HEK293T (cell line): Measurements from ENCODE around the gene LIME1.
A peak's percentile ranks its signal among the peaks of the same experiment; 100 is the strongest.

Experiments used
- BHLHE40 ChIP-seq: fragments of 450-650 bp; IDR thresholded peaks from 2 replicates; pipeline ENCODE4 v1.6.1; 2016; ENCODE audit warnings: mild to moderate bottlenecking, moderate library complexity, borderline replicate concordance
- CTBP1 ChIP-seq: fragments of 450-650 bp; IDR thresholded peaks from 2 replicates; pipeline ENCODE4 v1.6.1; 2016; ENCODE audit warnings: borderline replicate concordance
- FOXA1 ChIP-seq: fragments of 450-650 bp; IDR thresholded peaks from 2 replicates; pipeline ENCODE4 v1.6.1; 2016; ENCODE audit warnings: mild to moderate bottlenecking
- FOXK2 ChIP-seq: fragments of 450-650 bp; IDR thresholded peaks from 2 replicates; pipeline ENCODE4 v1.6.1; 2016; ENCODE audit warnings: mild to moderate bottlenecking
- FOXM1 ChIP-seq: fragments of 450-650 bp; IDR thresholded peaks from 2 replicates; pipeline ENCODE4 v1.6.1; 2017; ENCODE audit warnings: mild to moderate bottlenecking, borderline replicate concordance
- HDGF ChIP-seq: fragments of 450-650 bp; IDR thresholded peaks from 2 replicates; pipeline ENCODE4 v1.6.1; 2017; ENCODE audit warnings: antibody characterized with exemption, borderline replicate concordance
- L3MBTL2 ChIP-seq: fragments of 450-650 bp; conservative IDR thresholded peaks from 2 replicates; pipeline ENCODE4 v1.6.1; 2016; ENCODE audit warnings: mild to moderate bottlenecking
- NFRKB ChIP-seq: fragments of 450-650 bp; IDR thresholded peaks from 2 replicates; pipeline ENCODE4 v1.6.1; 2016; ENCODE audit warnings: mild to moderate bottlenecking, moderate library complexity
- SP1 ChIP-seq: fragments of 450-650 bp; IDR thresholded peaks from 2 replicates; pipeline ENCODE4 v1.6.1; 2017
- SUZ12 ChIP-seq: fragments of 450-650 bp; IDR thresholded peaks from 2 replicates; pipeline ENCODE4 v1.6.1; 2016; ENCODE audit warnings: mild to moderate bottlenecking
- TARDBP ChIP-seq: fragments of 450-650 bp; IDR thresholded peaks from 2 replicates; pipeline ENCODE4 v1.6.1; 2016
- ZNF384 ChIP-seq: fragments of 450-650 bp; IDR thresholded peaks from 2 replicates; pipeline ENCODE4 v1.6.1; 2016
- TF ChIP-seq, protein P1 (sequence below): fragments of 450-650 bp; IDR thresholded peaks from 2 replicates; pipeline ENCODE4 v1.6.1; 2016

DNA sequence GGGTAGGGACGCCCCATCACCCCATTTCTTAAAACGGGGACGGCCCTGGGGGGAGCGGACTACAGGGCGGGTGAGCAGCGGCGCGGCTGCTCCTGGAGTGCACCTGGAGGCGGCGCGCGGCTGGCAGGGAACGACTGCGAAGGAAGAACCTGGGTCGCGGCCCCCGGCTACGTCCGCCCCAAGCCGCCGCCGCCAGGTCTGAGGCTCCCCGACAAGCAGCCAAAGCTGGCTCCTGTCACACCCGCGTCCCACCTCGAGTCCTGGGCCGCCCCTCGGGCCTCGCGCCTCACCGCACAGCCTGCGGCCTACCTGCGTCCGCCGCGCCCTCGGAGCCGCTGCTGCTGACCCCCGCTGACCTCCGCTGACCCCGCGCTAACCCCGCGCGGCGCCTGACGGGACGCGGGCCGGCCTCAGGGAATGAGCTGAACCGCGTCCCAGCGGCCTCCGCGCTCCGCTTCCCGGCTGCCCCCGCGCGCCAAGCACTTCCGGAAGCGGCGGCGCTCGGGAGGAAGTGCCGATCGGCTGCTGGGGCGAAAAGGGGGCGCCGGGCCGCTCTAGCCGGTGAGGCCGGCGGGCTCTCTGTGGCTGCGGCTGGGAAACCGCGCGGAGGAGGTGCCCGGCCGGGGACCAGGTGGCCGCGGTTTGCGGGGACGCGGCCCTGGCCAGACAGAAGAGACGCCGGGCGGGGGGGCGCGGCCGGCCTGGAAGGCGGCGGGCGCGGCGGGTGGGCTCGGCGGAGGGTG lies 28.7 kb upstream of the LIME1 start, which contains the start of the genes ARFRP1 and ZGPAT:
- TF ChIP-seq CTBP1 (no peak), SP1 (no peak), TARDBP (no peak), FOXM1 (no peak), HDGF (0 out of 2 replicates have a peak, but pooled peaks have one; percentile 60), L3MBTL2 (no peak), FOXK2 (no peak), FOXA1 (no peak), SUZ12 (no peak), NFRKB (no peak), ZNF384 (no peak), BHLHE40 (no peak)
- TF ChIP-seq, protein P1, sequence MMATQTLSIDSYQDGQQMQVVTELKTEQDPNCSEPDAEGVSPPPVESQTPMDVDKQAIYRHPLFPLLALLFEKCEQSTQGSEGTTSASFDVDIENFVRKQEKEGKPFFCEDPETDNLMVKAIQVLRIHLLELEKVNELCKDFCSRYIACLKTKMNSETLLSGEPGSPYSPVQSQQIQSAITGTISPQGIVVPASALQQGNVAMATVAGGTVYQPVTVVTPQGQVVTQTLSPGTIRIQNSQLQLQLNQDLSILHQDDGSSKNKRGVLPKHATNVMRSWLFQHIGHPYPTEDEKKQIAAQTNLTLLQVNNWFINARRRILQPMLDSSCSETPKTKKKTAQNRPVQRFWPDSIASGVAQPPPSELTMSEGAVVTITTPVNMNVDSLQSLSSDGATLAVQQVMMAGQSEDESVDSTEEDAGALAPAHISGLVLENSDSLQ = no peak
